HEK293T (cell line): ENCODE measurements around the gene KRTAP4-5.

ENCODE experiments used
- ARNT ChIP-seq: fragments of 450-650 bp; IDR thresholded peaks from 2 replicates; pipeline ENCODE4 v1.6.1; 2017; ENCODE audit warnings: mild to moderate bottlenecking
- BHLHE40 ChIP-seq: fragments of 450-650 bp; IDR thresholded peaks from 2 replicates; pipeline ENCODE4 v1.6.1; 2016; ENCODE audit warnings: mild to moderate bottlenecking, moderate library complexity, borderline replicate concordance
- CTBP1 ChIP-seq: fragments of 450-650 bp; IDR thresholded peaks from 2 replicates; pipeline ENCODE4 v1.6.1; 2016; ENCODE audit warnings: borderline replicate concordance
- FOXA1 ChIP-seq: fragments of 450-650 bp; IDR thresholded peaks from 2 replicates; pipeline ENCODE4 v1.6.1; 2016; ENCODE audit warnings: mild to moderate bottlenecking
- FOXK2 ChIP-seq: fragments of 450-650 bp; IDR thresholded peaks from 2 replicates; pipeline ENCODE4 v1.6.1; 2016; ENCODE audit warnings: mild to moderate bottlenecking
- FOXM1 ChIP-seq: fragments of 450-650 bp; IDR thresholded peaks from 2 replicates; pipeline ENCODE4 v1.6.1; 2017; ENCODE audit warnings: mild to moderate bottlenecking, borderline replicate concordance
- HDGF ChIP-seq: fragments of 450-650 bp; IDR thresholded peaks from 2 replicates; pipeline ENCODE4 v1.6.1; 2017; ENCODE audit warnings: antibody characterized with exemption, borderline replicate concordance
- LEF1 ChIP-seq: fragments of 450-650 bp; IDR thresholded peaks from 2 replicates; pipeline ENCODE4 v1.6.1; 2017; ENCODE audit warnings: mild to moderate bottlenecking, borderline replicate concordance
- NFRKB ChIP-seq: fragments of 450-650 bp; IDR thresholded peaks from 2 replicates; pipeline ENCODE4 v1.6.1; 2016; ENCODE audit warnings: mild to moderate bottlenecking, moderate library complexity
- SP1 ChIP-seq: fragments of 450-650 bp; IDR thresholded peaks from 2 replicates; pipeline ENCODE4 v1.6.1; 2017
- SUZ12 ChIP-seq: fragments of 450-650 bp; IDR thresholded peaks from 2 replicates; pipeline ENCODE4 v1.6.1; 2016; ENCODE audit warnings: mild to moderate bottlenecking
- TARDBP ChIP-seq: fragments of 450-650 bp; IDR thresholded peaks from 2 replicates; pipeline ENCODE4 v1.6.1; 2016
- TF ChIP-seq, protein P1 (sequence below): fragments of 450-650 bp; IDR thresholded peaks from 2 replicates; pipeline ENCODE4 v1.6.1; 2016

DNA sequence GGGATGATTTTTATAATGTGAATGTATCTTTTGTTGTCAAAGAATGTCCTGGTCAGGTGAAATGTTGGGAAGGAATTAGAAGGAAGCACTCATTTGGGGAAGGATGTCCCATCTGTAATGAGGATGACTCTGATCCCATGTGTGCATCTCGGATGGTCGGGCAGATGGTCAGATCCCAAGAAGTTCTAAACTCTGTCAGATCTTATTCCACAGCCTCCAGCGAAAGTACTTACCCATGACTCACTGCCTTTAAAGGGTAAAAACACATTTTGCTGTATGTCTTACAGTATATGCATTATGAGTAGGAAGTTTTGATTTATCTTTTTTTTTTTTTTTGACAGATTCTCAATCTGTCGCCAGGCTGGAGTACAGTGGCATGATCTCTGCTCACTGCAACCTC lies 30.9 kb downstream of the KRTAP4-5 start:
- TF ChIP-seq FOXM1 (no peak), SUZ12 (no peak), SP1 (no peak), NFRKB (no peak), FOXA1 (no peak), ARNT (no peak), HDGF (no peak), CTBP1 (no peak), TARDBP (no peak), BHLHE40 (no peak), FOXK2 (no peak), LEF1 (no peak)
- TF ChIP-seq, protein P1, sequence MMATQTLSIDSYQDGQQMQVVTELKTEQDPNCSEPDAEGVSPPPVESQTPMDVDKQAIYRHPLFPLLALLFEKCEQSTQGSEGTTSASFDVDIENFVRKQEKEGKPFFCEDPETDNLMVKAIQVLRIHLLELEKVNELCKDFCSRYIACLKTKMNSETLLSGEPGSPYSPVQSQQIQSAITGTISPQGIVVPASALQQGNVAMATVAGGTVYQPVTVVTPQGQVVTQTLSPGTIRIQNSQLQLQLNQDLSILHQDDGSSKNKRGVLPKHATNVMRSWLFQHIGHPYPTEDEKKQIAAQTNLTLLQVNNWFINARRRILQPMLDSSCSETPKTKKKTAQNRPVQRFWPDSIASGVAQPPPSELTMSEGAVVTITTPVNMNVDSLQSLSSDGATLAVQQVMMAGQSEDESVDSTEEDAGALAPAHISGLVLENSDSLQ = no peak
